HEK293 (cell line): ENCODE data around the gene ASB6.
"Not testable (repeated sequence)": the region's sequence is repeated elsewhere in the genome, so short reads cannot be mapped to it uniquely, and the experiment has no call there.

ENCODE experiments used
- CTCF ChIA-PET: fragments of 350-600 bp; formaldehyde crosslinking; extraction: SDS; loops from one replicate; lab custom pipeline; 2021; ENCODE audit warnings: antibody characterized with exemption; lab: Yijun Ruan, JAX
- POLR2A ChIA-PET: fragments of 300-600 bp; formaldehyde crosslinking; extraction: SDS; loops from one replicate; lab custom pipeline; 2020; ENCODE audit warnings: antibody characterized with exemption, inconsistent platforms; lab: Yijun Ruan, JAX
- H3K27ac ChIP-seq: fragments of 200-500 bp; sonication (Bioruptor generic); 2 replicates; pipeline ENCODE4 v1.5.1; 2014; ENCODE audit warnings: low read depth, low read length, control low read depth, inconsistent platforms; ENCODE audit errors: extremely low read depth
- H3K36me3 ChIP-seq, 2 experiments: fragments of 200-500 bp in 1 of 2; sonication (Bioruptor generic) in 1 of 2; 1 replicate in 1 of 2; 2 replicates in 1 of 2; pipeline ENCODE4 v1.5.1; 2014 to 2017; ENCODE audit warnings: inconsistent platforms in 2 of 2, low read length in 2 of 2; ENCODE audit not compliant: control insufficient read depth in 2 of 2, insufficient read depth in 1 of 2
- H3K4me1 ChIP-seq: fragments of 200-500 bp; sonication (Bioruptor generic); 2 replicates; pipeline ENCODE4 v1.5.1; 2014; ENCODE audit warnings: mild to moderate bottlenecking, low read length, inconsistent platforms; ENCODE audit not compliant: control insufficient read depth, insufficient read depth
- H3K4me3 ChIP-seq: 2 replicates; pipeline ENCODE4 v1.5.1; 2011; ENCODE audit warnings: low read depth, mild to moderate bottlenecking, control low read depth, low read length, moderate library complexity
- H3K9me3 ChIP-seq: fragments of 200-500 bp; sonication (Bioruptor generic); 2 replicates; pipeline ENCODE4 v1.5.1; 2014; ENCODE audit warnings: low read depth, low read length, inconsistent platforms; ENCODE audit not compliant: control insufficient read depth, insufficient read depth
- CTCF ChIP-seq: fragments of 450-650 bp; formaldehyde crosslinking; IDR thresholded peaks from 2 replicates; pipeline ENCODE4 v1.5.1; 2016; ENCODE audit warnings: missing biosample characterization, missing genetic modification characterization
- EGR2 ChIP-seq: fragments of 450-650 bp; formaldehyde crosslinking; IDR thresholded peaks from 2 replicates; pipeline ENCODE4 v1.5.1; 2016; ENCODE audit warnings: low read depth, missing biosample characterization, missing genetic modification characterization
- SETDB1 ChIP-seq: IDR thresholded peaks from one replicate; pipeline ENCODE4 v1.6.1; 2017; ENCODE audit warnings: mild to moderate bottlenecking, low read length, moderate library complexity, mixed read lengths; ENCODE audit not compliant: insufficient read length
- SP7 ChIP-seq: fragments of 450-650 bp; formaldehyde crosslinking; IDR thresholded peaks from 2 replicates; pipeline ENCODE4 v1.5.1; 2016; ENCODE audit warnings: missing biosample characterization, missing genetic modification characterization
- ZBTB10 ChIP-seq: fragments of 450-650 bp; formaldehyde crosslinking; IDR thresholded peaks from 2 replicates; pipeline ENCODE4 v1.5.1; 2016; ENCODE audit warnings: missing biosample characterization, missing genetic modification characterization
- ZFP69B ChIP-seq: fragments of 450-650 bp; formaldehyde crosslinking; IDR thresholded peaks from 2 replicates; pipeline ENCODE4 v1.5.1; 2016; ENCODE audit warnings: missing biosample characterization, missing genetic modification characterization
- ZNF335 ChIP-seq: fragments of 450-650 bp; formaldehyde crosslinking; conservative IDR thresholded peaks from 2 replicates; pipeline ENCODE4 v1.5.1; 2016; ENCODE audit warnings: missing biosample characterization, missing genetic modification characterization
- ZNF350 ChIP-seq: fragments of 450-650 bp; formaldehyde crosslinking; IDR thresholded peaks from 2 replicates; pipeline ENCODE4 v1.5.0; 2017; ENCODE audit warnings: missing biosample characterization, mild to moderate bottlenecking, missing genetic modification characterization
- ZNF37A ChIP-seq: fragments of 450-650 bp; IDR thresholded peaks from 2 replicates; pipeline ENCODE4 v1.5.1; 2018; ENCODE audit warnings: missing biosample characterization, missing genetic modification characterization
- TF ChIP-seq, protein P1 (sequence below): fragments of 450-650 bp; formaldehyde crosslinking; IDR thresholded peaks from 2 replicates; pipeline ENCODE4 v1.5.1; 2016; ENCODE audit warnings: missing biosample characterization, missing genetic modification characterization
- TF ChIP-seq, protein P2 (sequence below): fragments of 450-650 bp; formaldehyde crosslinking; IDR thresholded peaks from 2 replicates; pipeline ENCODE4 v1.5.1; 2016; ENCODE audit warnings: missing biosample characterization, missing genetic modification characterization
- TF ChIP-seq, protein P3 (sequence below): fragments of 450-650 bp; formaldehyde crosslinking; IDR thresholded peaks from 2 replicates; pipeline ENCODE4 v1.5.1; 2016; ENCODE audit warnings: missing biosample characterization, missing genetic modification characterization

The ASB6 gene

DNA sequence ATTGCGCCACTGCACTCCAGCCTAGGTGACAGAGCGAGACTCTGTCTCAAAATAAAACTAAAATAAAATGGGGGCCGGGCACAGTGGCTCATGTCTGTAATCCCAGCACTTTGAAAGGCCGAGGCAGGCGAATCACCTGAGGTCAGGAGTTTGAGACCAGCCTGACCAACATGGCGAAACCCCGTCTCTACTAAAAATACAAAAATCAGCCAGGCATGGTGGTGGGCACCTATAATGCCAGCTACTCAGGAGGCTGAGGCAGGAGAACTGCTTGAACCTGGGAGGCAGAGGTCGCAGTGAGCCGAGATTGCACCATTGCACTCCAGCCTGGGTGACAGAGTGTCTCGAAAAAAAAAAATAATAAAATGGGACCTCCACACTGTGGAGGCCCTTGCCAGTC lies 5.6 kb downstream of the ASB6 start:
- H3K9me3 ChIP-seq, CTCF ChIA-PET, H3K27ac ChIP-seq, H3K4me3 ChIP-seq: not testable (repeated sequence)
- TF ChIP-seq ZNF335 (tag by site-specific recombination) = peak; percentile 70
- H3K4me1 ChIP-seq = peaks cover 11% of the 10 kb centered on the region
- POLR2A ChIA-PET = interaction anchor here (0.5 to 5.5 kb wide), 3 partner anchors 10 to 1358 kb away, joined by 3 to 57 read pairs (median 4); partner anchors contain the start of gene NTMT1
- H3K36me3 ChIP-seq = peaks cover 4 to 82% of the 10 kb centered on the region in 2 experiments; a peak in 2 of 3 replicates

GRCh38 chr9:129635099-129636065 lies 6.6 kb downstream of the ASB6 start:
- H3K9me3 ChIP-seq = no peaks in the 10 kb centered on the region
- no peak overlapping the region for H3K27ac ChIP-seq
- TF ChIP-seq SP7 (tag by site-specific recombination) (no peak), ZNF350 (tag by site-specific recombination) (no peak), EGR2 (tag by site-specific recombination) (no peak), ZBTB10 (no peak), SETDB1 (no peak), ZNF37A (no peak), CTCF (no peak), ZFP69B (tag by site-specific recombination) (peak; percentile 69)
- TF ChIP-seq, protein P1, sequence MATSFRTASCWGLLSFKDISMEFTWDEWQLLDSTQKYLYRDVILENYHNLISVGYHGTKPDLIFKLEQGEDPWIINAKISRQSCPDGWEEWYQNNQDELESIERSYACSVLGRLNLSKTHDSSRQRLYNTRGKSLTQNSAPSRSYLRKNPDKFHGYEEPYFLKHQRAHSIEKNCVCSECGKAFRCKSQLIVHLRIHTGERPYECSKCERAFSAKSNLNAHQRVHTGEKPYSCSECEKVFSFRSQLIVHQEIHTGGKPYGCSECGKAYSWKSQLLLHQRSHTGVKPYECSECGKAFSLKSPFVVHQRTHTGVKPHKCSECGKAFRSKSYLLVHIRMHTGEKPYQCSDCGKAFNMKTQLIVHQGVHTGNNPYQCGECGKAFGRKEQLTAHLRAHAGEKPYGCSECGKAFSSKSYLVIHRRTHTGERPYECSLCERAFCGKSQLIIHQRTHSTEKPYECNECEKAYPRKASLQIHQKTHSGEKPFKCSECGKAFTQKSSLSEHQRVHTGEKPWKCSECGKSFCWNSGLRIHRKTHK (tag by site-specific recombination) = no peak
- TF ChIP-seq, protein P2, sequence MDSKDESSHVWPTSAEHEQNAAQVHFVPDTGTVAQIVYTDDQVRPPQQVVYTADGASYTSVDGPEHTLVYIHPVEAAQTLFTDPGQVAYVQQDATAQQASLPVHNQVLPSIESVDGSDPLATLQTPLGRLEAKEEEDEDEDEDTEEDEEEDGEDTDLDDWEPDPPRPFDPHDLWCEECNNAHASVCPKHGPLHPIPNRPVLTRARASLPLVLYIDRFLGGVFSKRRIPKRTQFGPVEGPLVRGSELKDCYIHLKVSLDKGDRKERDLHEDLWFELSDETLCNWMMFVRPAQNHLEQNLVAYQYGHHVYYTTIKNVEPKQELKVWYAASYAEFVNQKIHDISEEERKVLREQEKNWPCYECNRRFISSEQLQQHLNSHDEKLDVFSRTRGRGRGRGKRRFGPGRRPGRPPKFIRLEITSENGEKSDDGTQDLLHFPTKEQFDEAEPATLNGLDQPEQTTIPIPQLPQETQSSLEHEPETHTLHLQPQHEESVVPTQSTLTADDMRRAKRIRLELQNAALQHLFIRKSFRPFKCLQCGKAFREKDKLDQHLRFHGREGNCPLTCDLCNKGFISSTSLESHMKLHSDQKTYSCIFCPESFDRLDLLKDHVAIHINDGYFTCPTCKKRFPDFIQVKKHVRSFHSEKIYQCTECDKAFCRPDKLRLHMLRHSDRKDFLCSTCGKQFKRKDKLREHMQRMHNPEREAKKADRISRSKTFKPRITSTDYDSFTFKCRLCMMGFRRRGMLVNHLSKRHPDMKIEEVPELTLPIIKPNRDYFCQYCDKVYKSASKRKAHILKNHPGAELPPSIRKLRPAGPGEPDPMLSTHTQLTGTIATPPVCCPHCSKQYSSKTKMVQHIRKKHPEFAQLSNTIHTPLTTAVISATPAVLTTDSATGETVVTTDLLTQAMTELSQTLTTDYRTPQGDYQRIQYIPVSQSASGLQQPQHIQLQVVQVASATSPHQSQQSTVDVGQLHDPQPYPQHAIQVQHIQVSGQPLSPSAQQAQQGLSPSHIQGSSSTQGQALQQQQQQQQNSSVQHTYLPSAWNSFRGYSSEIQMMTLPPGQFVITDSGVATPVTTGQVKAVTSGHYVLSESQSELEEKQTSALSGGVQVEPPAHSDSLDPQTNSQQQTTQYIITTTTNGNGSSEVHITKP = no peak
- TF ChIP-seq, protein P3, sequence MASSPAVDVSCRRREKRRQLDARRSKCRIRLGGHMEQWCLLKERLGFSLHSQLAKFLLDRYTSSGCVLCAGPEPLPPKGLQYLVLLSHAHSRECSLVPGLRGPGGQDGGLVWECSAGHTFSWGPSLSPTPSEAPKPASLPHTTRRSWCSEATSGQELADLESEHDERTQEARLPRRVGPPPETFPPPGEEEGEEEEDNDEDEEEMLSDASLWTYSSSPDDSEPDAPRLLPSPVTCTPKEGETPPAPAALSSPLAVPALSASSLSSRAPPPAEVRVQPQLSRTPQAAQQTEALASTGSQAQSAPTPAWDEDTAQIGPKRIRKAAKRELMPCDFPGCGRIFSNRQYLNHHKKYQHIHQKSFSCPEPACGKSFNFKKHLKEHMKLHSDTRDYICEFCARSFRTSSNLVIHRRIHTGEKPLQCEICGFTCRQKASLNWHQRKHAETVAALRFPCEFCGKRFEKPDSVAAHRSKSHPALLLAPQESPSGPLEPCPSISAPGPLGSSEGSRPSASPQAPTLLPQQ (tag by site-specific recombination) = peak; percentile 76
- no peak overlapping the region for H3K4me3 ChIP-seq
- CTCF ChIA-PET = interaction anchor here (0.8 to 1.0 kb wide), 2 partner anchors 10 to 11 kb away, joined by 3 to 4 read pairs; partner anchors contain the start of gene NTMT1
- peaks cover 9% of the 10 kb centered on the region for H3K4me1 ChIP-seq
- H3K36me3 ChIP-seq = peaks cover 4 to 92% of the 10 kb centered on the region in 2 experiments; a peak in 2 of 3 replicates
- POLR2A ChIA-PET = interaction anchor here (0.5 to 5.5 kb wide), 4 partner anchors 9 to 309 kb away, joined by 4 to 57 read pairs (median 5); partner anchors contain the start of gene NTMT1
